ENCODE data around the gene TRABD2A.
"Not testable (repeated sequence)": the region's sequence is repeated elsewhere in the genome, so short reads cannot be mapped to it uniquely, and the experiment has no call there.

The TRABD2A gene

DNA sequence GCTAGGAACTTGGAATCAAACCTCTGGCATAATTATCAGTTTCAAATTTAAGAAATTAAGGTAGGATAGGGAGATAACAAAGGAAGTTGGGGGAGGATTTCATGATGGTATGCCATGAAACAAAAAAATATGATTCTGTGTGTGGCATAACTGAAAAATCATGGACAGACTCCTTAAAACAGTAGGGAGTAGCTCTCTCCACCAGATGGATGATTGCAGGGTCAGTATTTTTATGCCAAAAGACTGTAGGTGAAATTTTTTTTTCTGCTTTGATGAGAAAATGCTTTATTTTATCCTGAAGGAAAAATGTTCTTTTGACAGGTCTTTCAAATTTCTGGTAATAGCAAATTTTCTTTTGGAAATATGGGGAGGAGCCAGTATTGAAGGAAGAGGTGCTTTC lies 94.3 kb downstream of the TRABD2A start:
- in situ Hi-C loops (cut with MboI; ENCODE audit: low sequenced_read_pairs): no loop called here

DNA sequence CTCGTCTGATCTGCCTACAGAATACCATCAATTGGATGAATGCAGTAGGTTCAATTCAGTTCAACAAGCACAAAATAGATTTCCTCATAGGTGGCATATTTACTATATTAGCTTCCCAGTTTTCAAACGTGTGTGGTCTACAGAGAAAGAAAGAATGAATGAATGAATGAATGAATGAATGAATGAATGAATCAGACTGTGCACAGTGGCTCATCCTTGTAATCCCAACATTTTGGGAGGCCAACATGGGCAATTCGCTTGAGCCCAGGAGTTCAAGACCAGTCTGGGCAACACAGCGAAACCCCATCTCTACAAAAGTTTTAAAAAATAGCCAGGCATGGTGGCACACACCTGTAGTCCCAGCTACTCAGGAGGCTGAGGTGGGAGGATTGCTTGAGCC lies 94.9 kb downstream of the TRABD2A start:
- in situ Hi-C loops (cut with MboI; ENCODE audit: low sequenced_read_pairs): no loop called here

DNA sequence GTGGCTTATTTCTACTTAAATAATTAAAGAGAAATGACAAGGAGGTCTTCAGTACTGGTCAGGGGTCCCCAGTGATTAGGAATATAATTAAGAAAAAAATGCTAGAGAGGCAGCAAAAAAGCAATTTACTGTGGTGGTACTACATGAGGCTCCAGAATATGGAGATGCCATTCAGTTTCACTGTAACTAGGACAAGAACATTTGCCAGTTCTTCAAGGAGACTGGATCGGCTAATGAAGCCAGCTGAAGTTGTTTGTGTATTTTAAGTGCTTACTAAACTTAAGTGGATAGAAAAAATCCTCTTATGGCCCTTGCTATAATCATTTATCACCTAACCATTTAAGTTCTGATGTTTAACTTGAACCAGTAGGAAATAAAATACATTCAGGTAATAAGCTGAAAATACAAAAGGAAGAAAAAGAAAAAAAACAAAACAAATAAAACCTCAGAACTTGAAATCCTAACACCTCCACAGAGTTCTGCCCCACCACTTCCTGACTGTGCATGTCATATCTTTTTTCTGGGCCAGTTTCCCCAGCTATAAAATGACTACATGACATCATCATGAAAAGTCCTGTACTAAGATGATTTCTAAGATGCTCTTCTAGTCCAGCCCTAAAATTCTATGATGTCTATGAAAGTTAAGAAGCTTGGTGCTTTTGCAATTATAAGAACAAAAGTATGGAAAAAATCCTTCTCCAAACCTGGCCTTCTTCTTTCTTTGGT lies 98.0 kb downstream of the TRABD2A start:
- in situ Hi-C loops (cut with MboI; ENCODE audit: low sequenced_read_pairs): no loop called here

DNA sequence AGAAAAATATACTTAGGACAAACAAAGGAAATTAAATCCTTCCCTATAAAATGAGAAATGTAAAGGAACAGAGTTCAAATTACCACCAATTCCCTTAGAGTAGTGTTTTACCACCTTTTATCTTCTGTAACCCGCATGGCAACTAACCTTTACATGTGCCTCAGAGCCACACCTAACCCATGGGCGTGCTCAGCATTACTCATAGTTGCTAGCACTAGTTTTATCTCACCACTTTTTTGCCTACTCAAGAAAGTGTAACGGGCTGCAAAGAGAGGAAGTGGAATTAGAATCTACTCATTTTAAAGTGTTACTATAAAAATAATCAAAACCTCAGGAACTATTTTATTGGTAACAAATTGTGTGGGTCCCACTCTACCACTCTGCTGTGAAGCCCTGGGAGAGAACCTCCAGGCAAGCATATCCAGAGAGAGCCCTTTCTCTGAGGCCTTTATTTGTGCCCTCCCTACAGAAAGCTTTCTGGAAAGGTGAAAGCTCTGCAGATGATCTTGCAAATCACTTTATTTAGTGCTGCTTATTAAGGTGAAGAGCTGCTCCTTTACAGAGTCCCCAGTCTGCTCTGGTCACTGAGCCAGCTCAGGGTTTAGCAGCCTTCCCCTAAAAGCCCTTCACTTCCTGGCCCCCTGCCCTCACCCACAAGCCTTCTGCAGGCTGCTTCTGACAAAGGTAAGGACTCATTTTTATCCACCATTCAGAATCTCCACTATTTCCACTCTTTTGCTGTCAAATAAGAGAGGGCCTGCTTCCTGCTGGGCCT lies 98.8 kb downstream of the TRABD2A start:
- in situ Hi-C loops (cut with MboI; ENCODE audit: low sequenced_read_pairs): no loop called here

DNA sequence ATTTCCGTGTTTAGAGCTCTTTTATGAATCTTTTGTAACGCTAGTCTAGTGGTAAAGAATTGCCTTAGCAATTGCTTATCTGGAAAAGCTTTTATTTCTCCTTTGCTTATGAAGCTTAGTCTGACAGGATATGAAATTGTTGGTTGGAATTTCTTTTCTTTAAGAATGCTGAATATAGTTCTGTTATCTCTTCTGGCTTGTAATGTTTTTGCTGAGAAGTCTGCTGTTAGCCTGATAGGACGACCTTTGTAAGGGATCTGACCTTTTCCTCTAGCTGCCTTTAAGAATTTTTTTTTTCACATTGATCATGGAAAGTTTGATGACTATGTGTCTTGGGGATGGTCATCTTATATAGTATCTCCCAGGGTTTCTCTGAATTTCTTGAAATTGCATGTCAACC lies 101.1 kb downstream of the TRABD2A start:
- in situ Hi-C loops (cut with MboI; ENCODE audit: low sequenced_read_pairs): no loop called here

DNA sequence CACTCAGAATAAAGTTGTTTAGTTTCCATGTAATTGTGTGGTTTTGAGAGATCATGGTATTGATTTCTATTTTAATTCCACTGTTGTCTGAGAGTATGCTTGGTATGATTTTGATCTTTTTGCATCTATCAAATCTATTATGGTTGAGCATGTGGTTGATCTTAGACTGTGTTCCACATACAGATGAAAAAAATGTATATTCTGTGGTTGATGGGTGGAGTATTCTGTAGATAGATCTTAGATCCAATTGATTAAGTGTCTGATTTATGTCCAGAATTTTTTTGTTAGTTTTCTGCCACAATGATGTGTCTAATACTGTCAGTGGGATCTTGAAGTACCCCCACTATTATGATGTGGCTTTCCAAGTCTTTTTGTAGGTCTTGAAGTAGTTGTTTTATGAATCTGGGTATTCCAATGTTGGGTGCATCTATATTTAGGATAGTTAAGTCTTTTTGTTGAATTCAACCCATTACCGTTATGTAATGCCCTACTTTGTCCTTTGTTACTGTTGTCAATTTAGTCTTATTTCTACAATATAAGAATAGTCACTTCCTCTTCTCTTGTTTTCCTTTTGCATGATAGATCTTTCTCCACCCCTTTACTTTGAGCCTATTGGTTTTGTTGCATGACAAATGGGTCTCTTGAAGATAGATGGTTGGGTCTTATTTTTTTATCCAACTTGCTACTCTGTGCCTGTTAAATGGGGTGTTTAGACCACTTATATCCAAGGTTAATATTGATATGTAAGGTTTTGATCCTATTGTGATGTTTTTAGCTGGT lies 101.8 kb downstream of the TRABD2A start:
- in situ Hi-C loops (cut with MboI; ENCODE audit: low sequenced_read_pairs): no loop called here

DNA sequence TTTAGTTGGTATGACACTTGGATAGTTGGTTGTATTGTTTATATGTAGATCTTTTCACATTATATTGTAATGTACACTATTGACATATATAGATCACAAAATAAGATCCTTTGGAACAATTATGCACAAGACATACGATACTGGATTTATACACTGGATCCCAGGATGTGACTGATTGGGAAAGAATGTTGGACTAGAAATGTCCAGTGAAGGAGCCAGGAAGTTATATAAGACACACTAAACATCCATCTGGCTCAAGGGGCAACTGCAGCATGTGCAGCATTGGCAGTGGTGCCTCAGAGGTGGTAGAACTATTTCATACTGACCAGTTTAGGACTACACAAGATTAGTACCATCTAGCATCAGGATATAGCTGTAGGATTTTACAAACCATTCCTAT lies 104.9 kb downstream of the TRABD2A start:
- in situ Hi-C loops (cut with MboI; ENCODE audit: low sequenced_read_pairs): no loop called here

DNA sequence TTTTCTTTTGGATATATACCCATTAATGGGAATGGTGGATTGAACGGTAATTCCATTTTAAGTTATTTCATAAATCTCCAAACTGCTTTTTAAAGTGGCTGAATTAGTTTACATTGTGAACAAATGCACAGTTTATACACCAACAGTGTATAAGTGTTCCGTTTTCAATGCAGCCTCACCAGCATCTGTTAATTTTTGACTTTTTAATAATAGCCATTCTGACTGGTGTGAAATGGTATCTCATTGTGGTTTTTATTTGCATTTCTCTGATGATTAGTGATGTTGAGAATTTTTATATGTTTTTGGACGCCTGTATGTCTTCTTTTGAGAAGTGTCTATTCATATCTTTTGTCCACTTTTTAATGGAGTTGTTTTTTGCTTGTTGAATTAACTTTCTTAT lies 107.3 kb downstream of the TRABD2A start:
- in situ Hi-C loops (cut with MboI; ENCODE audit: low sequenced_read_pairs): not testable (repeated sequence)

Data from HL-60/S4 treated with phorbol 12-myristate 13-acetate at 8.2 ng/mL for 4 days and 3 days (cell line).